ENCODE measurements around the gene RNH1. TPM values are rescaled to one million over a fixed set of nuclear protein-coding genes. Genes with fewer than 3 reads are reported as not detected.
A peak's percentile ranks its signal among the peaks of the same experiment; 100 is the strongest.

The RNH1 gene
- total RNA-seq, 1 experiment from 2014 or later: 60.0 TPM

- Histone ChIP-seq H3K79me1 (ENCODE audit: insufficient read depth, low read depth, low read length, poor library complexity, severe bottlenecking) (no peaks in the 10 kb centered on the region), H3K14ac (ENCODE audit: insufficient read depth, low read length) (no peak overlapping the region; the same call in 1 of the 2 replicates), H2BK15ac (ENCODE audit: low read depth, low read length) (no peak overlapping the region), H3K9ac (ENCODE audit: extremely low read depth, insufficient read length, low read length) (no peak overlapping the region), H3K9me3 (ENCODE audit: control insufficient read depth, low read depth, low read length) (no peaks in the 10 kb centered on the region), H2BK20ac (ENCODE audit: low read depth, low read length, poor library complexity, severe bottlenecking) (no peak overlapping the region), H2AK5ac (ENCODE audit: insufficient read length, low read length) (no peak overlapping the region), H4K5ac (ENCODE audit: insufficient read length, low read depth, low read length) (no peak overlapping the region), H3K4ac (ENCODE audit: low read depth, low read length) (no peak overlapping the region), H2BK120ac (ENCODE audit: low read depth, low read length, poor library complexity, severe bottlenecking) (no peak overlapping the region), H2AFZ (ENCODE audit: low read length) (no peak overlapping the region), H3K27me3 (ENCODE audit: insufficient read depth, low read length) (no peaks in the 10 kb centered on the region), H3K23ac (ENCODE audit: insufficient read length, low read depth, low read length) (no peak overlapping the region), H3K4me2 (ENCODE audit: insufficient read depth, insufficient read length, low read length) (no peak overlapping the region), H3K56ac (ENCODE audit: insufficient read length, low read depth, low read length) (no peak overlapping the region), H3K23me2 (ENCODE audit: insufficient read length, low read depth, low read length, poor library complexity, severe bottlenecking) (no peaks in the 10 kb centered on the region), H4K8ac (replicated peaks; ENCODE audit: insufficient read length, low read depth, low read length) (no peak overlapping the region), H3K27ac (ENCODE audit: insufficient read length, low read depth, low read length) (no peak overlapping the region), H2BK5ac (ENCODE audit: insufficient read length, low read length) (no peak overlapping the region), H3K79me2 (ENCODE audit: insufficient read depth, low read length) (no peaks in the 10 kb centered on the region), H3K18ac (ENCODE audit: insufficient read length, low read depth, low read length) (no peak overlapping the region), H4K91ac (ENCODE audit: insufficient read length, low read depth, low read length) (no peak overlapping the region), H4K20me1 (ENCODE audit: control insufficient read depth, insufficient read depth, insufficient read length) (no peaks in the 10 kb centered on the region), H2BK12ac (ENCODE audit: insufficient read length, low read depth, low read length) (no peak overlapping the region), H3T11ph (ENCODE audit: low read length) (no peak overlapping the region), H3K4me1 (ENCODE audit: insufficient read depth, low read length) (no peaks in the 10 kb centered on the region)
- H3K9me3 Mint-ChIP-seq: no peaks in the 10 kb centered on the region; a peak in 1 of 5 replicates
- H3K27me3 Mint-ChIP-seq (ENCODE audit: low read depth): peaks cover 7% of the 10 kb centered on the region
- H3K27ac Mint-ChIP-seq: peak overlapping the region in 1 of 3 experiments; percentile 75; a peak in 1 of 7 replicates
- no peak for DNase-seq
- no peaks in the 10 kb centered on the region for H3K36me3 Mint-ChIP-seq (ENCODE audit: insufficient read depth in 1 of 3, low read depth in 3 of 3)
- WGBS (ENCODE audit: extremely low coverage, insufficient read length, low lambda C conversion rate): no CpG with 5 or more reads among the region's 25 CpGs
- no peak overlapping the region for H3K4me3 Mint-ChIP-seq
- H3K4me1 Mint-ChIP-seq: no peaks in the 10 kb centered on the region
- no peak for TF ChIP-seq CTCF (conservative IDR thresholded peaks at IDR 0.05)
Measured at GRCh38 chr11:550021-550745, 43.1 kb upstream of the RNH1 start.
